Calu3 (cell line): ENCODE measurements around the gene VLDLR. TPM values are rescaled to one million over a fixed set of nuclear protein-coding genes. Genes with fewer than 3 reads are reported as not detected.

Experiments used
- BruUV-seq: library from RNA; stranded (reverse); fragments of 400-500 nt; replicated peaks from 2 replicates; lab custom pipeline; 2021; lab: Mats Ljungman, UMichigan
- CTCF ChIA-PET: fragments of 300-600 bp; sonication (Branson Sonifier 250); formaldehyde crosslinking; loops from one replicate; lab custom pipeline; 2022; ENCODE audit warnings: antibody characterized with exemption; lab: Charles Lee
- DNase-seq: peaks from one replicate; pipeline ENCODE4 v3.0.0; 2022
- H3K27ac Mint-ChIP-seq: one replicate; pipeline ENCODE4 v1.8.0; 2022; ENCODE audit warnings: mixed read lengths; ENCODE audit not compliant: unreplicated experiment
- H3K27me3 Mint-ChIP-seq: one replicate; pipeline ENCODE4 v1.8.0; 2022; ENCODE audit warnings: mixed read lengths; ENCODE audit not compliant: unreplicated experiment
- H3K36me3 Mint-ChIP-seq: one replicate; pipeline ENCODE4 v1.8.0; 2022; ENCODE audit warnings: mild to moderate bottlenecking, moderate library complexity, mixed read lengths; ENCODE audit not compliant: insufficient read depth, unreplicated experiment
- H3K4me1 Mint-ChIP-seq: one replicate; pipeline ENCODE4 v1.8.0; 2022; ENCODE audit warnings: mild to moderate bottlenecking, low read depth, mixed read lengths; ENCODE audit not compliant: unreplicated experiment
- H3K4me3 Mint-ChIP-seq: one replicate; pipeline ENCODE4 v1.8.0; 2022; ENCODE audit warnings: mild to moderate bottlenecking, low read depth, moderate library complexity, mixed read lengths; ENCODE audit not compliant: unreplicated experiment
- H3K9me3 Mint-ChIP-seq: one replicate; pipeline ENCODE4 v1.8.0; 2022; ENCODE audit warnings: low read depth, mixed read lengths; ENCODE audit not compliant: unreplicated experiment
- intact Hi-C: fragments of 100-400 bp; cut with micrococcal nuclease; formaldehyde crosslinking; loops from one replicate; pipeline ENCODE4 v1.10.0; 2022; ENCODE audit not compliant: unreplicated experiment
- total RNA-seq: library from RNA; stranded (reverse); gene quantifications from 2 replicates; pipeline ENCODE4 v1.2.3, GENCODE V29; 2022
- TF ChIP-seq, protein P1 (sequence below): fragments of 200-600 bp; IDR thresholded peaks from one replicate; pipeline ENCODE4 v1.8.0; 2022; ENCODE audit warnings: antibody characterized with exemption; ENCODE audit not compliant: unreplicated experiment

The VLDLR gene
- total RNA-seq, 1 experiment from 2014 or later = 17.8 TPM

DNA sequence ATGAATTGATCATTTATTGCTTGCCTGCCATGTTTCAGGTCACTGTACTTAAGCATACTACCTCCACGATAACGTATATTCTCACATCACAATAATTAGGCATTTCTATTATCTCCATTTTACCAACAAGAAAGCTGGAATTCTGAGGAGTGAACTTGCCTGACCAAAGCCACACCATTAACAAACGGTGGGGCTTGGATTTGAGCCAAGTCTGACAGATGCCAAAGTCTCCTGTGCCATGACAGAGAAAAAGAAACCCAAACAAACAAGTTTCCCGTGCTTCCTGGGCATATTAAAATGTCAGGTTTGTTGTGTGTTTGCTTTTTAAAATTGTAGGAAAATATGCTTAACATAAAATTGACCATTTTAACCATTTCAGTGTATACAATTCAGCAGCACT lies 54.9 kb downstream of the VLDLR start:
- Mint-ChIP-seq H3K4me3 (no peak overlapping the region), H3K27ac (no peak overlapping the region), H3K4me1 (peaks cover 17% of the 10 kb centered on the region), H3K36me3 (no peaks in the 10 kb centered on the region), H3K9me3 (peaks cover 3% of the 10 kb centered on the region), H3K27me3 (no peaks in the 10 kb centered on the region)
- intact Hi-C loops = no loop called here
- CTCF ChIA-PET = no interaction called here
- BruUV-seq = no TSS peak
- peak; percentile 16 for DNase-seq
- TF ChIP-seq, protein P1, sequence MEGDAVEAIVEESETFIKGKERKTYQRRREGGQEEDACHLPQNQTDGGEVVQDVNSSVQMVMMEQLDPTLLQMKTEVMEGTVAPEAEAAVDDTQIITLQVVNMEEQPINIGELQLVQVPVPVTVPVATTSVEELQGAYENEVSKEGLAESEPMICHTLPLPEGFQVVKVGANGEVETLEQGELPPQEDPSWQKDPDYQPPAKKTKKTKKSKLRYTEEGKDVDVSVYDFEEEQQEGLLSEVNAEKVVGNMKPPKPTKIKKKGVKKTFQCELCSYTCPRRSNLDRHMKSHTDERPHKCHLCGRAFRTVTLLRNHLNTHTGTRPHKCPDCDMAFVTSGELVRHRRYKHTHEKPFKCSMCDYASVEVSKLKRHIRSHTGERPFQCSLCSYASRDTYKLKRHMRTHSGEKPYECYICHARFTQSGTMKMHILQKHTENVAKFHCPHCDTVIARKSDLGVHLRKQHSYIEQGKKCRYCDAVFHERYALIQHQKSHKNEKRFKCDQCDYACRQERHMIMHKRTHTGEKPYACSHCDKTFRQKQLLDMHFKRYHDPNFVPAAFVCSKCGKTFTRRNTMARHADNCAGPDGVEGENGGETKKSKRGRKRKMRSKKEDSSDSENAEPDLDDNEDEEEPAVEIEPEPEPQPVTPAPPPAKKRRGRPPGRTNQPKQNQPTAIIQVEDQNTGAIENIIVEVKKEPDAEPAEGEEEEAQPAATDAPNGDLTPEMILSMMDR = no peak

DNA sequence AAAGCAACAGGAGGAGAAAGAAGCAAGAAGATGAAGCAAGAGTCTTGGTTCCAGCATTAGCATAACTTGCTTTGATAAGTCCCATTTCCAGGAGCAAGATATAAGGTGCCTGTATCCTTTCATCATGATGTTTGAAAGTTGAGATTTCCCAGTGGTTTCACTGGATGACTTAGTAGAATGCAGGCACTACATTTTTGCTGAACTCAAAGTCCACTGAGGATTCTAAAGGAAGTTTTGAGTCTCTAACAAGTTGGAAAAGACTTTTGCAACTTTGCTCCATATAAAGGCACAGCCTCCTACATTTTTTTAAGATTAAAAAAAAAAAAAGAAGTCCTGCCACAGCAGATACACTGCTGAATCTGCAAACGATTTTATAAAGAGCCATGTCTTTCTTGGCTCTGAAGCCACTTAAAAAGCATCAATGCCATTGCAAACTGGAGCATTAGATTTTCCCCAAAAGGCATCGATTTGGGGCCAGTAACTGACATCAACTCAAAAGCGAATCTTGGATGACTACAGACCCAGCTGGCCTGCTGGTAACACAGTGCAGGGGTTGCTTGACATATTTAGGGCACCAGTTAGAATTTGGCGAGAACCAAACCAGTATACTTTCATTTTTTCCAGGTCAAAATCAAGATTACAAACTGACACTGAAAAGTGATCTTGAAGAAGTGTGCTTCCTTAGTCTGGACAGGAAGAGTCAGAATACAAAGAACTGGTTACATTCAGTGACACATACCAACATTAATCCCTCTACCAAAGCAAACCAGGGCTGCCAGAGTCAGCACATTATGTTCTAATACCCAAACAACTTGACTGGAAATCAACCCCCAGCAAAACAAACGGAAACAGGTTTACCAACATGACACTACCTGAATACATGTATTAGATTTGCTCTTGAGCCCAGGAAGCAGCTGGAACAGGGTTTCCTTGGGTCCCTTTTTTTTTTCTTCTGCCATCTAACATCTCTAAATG lies 56.6 kb downstream of the VLDLR start:
- no TSS peak for BruUV-seq
- DNase-seq = no peak
- TF ChIP-seq, protein P1 = no peak
- Mint-ChIP-seq H3K4me3 (no peak overlapping the region), H3K4me1 (peaks cover 17% of the 10 kb centered on the region), H3K27me3 (no peaks in the 10 kb centered on the region), H3K9me3 (peaks cover 3% of the 10 kb centered on the region), H3K27ac (no peak overlapping the region), H3K36me3 (no peaks in the 10 kb centered on the region)
- intact Hi-C loops = no loop called here
- CTCF ChIA-PET = no interaction called here

DNA sequence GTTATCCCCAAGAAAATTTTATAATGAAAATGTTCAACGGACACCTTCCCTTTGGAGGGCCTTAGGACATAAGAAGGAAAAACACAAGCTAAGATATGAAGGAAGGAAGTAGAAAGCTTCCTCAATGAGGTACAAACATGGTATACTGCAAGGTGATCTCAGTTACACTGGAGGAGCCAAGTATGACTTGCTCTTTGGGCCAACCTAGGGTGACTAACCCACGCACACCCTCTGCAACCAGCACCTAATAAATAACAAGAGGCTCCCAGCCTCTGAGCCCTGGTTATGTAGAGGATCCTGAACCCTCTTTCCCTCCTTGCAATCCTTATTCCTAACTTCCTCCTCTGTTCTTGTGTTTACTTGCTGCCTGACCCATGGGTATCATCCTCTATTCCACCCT lies 57.4 kb downstream of the VLDLR start:
- intact Hi-C loops = no loop called here
- CTCF ChIA-PET = no interaction called here

DNA sequence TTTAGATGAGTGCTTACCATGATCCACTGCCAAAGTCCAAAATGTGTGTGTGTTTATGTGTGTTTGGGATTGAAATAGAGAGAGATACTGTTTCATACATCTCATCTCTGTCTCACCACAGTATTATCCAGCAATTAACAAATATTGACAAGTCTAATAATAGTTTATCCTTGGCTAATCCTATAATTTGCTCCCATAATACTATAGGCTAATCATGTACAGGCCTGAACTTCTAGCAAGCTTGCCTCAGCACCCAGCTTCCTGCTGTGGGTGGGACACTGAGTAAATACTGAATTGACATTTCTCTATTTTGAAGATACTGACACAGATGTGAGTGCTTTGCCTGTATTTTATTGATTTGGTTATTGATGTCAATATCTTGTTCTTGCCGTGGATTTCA lies 60.4 kb downstream of the VLDLR start:
- peaks cover 3% of the 10 kb centered on the region for H3K9me3 Mint-ChIP-seq
- intact Hi-C loops = no loop called here
- no peaks in the 10 kb centered on the region for H3K27me3 Mint-ChIP-seq
- no peak overlapping the region for H3K27ac Mint-ChIP-seq
- no TSS peak for BruUV-seq
- TF ChIP-seq, protein P1 = no peak
- H3K4me3 Mint-ChIP-seq = no peak overlapping the region
- no peak for DNase-seq
- H3K36me3 Mint-ChIP-seq = no peaks in the 10 kb centered on the region
- H3K4me1 Mint-ChIP-seq = peaks cover 8% of the 10 kb centered on the region
- CTCF ChIA-PET = no interaction called here

More for the DNA sequence above, 57.4 kb downstream of the VLDLR start:
- no peak overlapping the region for H3K4me3 Mint-ChIP-seq
- no TSS peak for BruUV-seq
- H3K4me1 Mint-ChIP-seq = peaks cover 17% of the 10 kb centered on the region
- H3K9me3 Mint-ChIP-seq = peaks cover 3% of the 10 kb centered on the region
- no peaks in the 10 kb centered on the region for H3K36me3 Mint-ChIP-seq
- H3K27me3 Mint-ChIP-seq = no peaks in the 10 kb centered on the region
- H3K27ac Mint-ChIP-seq = no peak overlapping the region
- TF ChIP-seq, protein P1 = no peak
- DNase-seq = no peak
